Heart left ventricle (tissue), 13 donors: Measurements from ENCODE around the gene KIF20B.

ENCODE experiments used
- POLR2A ChIP-seq, 2 donors: fragments of 450-650 bp; IDR thresholded peaks; one replicate each; pipeline ENCODE4 v1.6.1; 2017; ENCODE audit warnings: antibody characterized with exemption in 2 of 2, mild to moderate bottlenecking in 2 of 2, moderate library complexity in 2 of 2
- TF ChIP-seq, protein P1 (sequence below), 12 donors: fragments of 200-600 bp; sonication (generic) in 4 of 12; IDR thresholded peaks; one replicate each; pipeline versions ENCODE4 v1.5.0 to v1.8.0; 2018 to 2022; ENCODE audit warnings: antibody characterized with exemption in 12 of 12, mild to moderate bottlenecking in 5 of 12
- donor health status: ischemic (EF 13 %, LVEDD 7.1; RV severe dilation, severe dysfunction).
- donor health status: DM: no; HTN: yes; CAD: no.
- donor health status: DM: no; HTN: no; CAD: no.
- donor health status: ischemic (EF 25% LVEDD 6.9; RV normal size, moderate dysfunction).
- donor health status: ischemic (EF 25% LVEDD 5.7; RV mildly dilated, moderate dysfunction).
- donor health status: ischemic (EF 35%, LVEDD 5.7; RV mildly dilated, moderate dysfunction).
- donor health status: nonischemic (EF 11% LVEDD 7.7; RV severe dilation, severe dysfunction).
- donor health status: DM: yes; HTN: yes; CAD: no.
- donor health status: PGD.
- donor health status: ischemic (EF 29% LVEDD 5.4; RV normal size, mild dysfunction).
- donor health status: nonischemic (EF 23%, LVEDD 6.1; RV moderate dilation, normal function).

DNA sequence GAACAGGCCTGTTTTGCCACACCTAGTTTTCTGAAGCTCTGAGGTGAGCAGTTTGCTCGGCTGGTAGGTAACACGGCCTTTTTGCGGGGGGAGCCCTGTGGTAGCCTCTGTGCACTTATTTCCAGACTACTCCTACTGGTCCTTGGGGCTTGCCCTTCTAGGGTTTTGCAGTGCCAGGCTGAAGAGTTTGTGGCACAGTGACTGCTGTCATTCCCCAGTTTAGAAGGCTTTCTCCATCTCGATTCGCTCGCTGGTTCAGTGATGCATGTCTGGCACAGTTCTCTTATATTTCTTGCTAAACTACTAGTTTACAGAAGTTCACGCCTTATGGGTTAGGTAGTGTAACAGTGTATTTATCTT, 711 bp downstream of the KIF20B start:
- TF ChIP-seq, protein P1, sequence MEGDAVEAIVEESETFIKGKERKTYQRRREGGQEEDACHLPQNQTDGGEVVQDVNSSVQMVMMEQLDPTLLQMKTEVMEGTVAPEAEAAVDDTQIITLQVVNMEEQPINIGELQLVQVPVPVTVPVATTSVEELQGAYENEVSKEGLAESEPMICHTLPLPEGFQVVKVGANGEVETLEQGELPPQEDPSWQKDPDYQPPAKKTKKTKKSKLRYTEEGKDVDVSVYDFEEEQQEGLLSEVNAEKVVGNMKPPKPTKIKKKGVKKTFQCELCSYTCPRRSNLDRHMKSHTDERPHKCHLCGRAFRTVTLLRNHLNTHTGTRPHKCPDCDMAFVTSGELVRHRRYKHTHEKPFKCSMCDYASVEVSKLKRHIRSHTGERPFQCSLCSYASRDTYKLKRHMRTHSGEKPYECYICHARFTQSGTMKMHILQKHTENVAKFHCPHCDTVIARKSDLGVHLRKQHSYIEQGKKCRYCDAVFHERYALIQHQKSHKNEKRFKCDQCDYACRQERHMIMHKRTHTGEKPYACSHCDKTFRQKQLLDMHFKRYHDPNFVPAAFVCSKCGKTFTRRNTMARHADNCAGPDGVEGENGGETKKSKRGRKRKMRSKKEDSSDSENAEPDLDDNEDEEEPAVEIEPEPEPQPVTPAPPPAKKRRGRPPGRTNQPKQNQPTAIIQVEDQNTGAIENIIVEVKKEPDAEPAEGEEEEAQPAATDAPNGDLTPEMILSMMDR (IDR thresholded peaks at IDR 0.05), result no peak
- TF ChIP-seq POLR2A (IDR thresholded peaks at IDR 0.05), result no peak
